Measurements from ENCODE around the gene MIS18A. TPM values are rescaled to one million over a fixed set of nuclear protein-coding genes. Genes with fewer than 3 reads are reported as not detected.

The MIS18A gene
- total and polyA plus RNA-seq, 9 donors = 4.5 to 13.2 (median 9.8) TPM

- no peak overlapping the region for H3K4me3 ChIP-seq
- WGBS, 3 donors = 55 to 67% (median 58%) methylated on average over 22 of the region's 22 CpGs
- DNase-seq = no peak
- H3K4me1 ChIP-seq (ENCODE audit: insufficient read depth) = no peaks in the 10 kb centered on the region
- no peak overlapping the region for H3K27ac ChIP-seq
- no peaks in the 10 kb centered on the region for H3K9me3 ChIP-seq
- intact Hi-C loops (cut with DNase I) = no loop called here
- H3K36me3 ChIP-seq = no peaks in the 10 kb centered on the region
- H3K27me3 ChIP-seq = no peaks in the 10 kb centered on the region
- TF ChIP-seq CTCF (IDR thresholded peaks at IDR 0.05) (no peak), EP300 (IDR thresholded peaks at IDR 0.05) (no peak), POLR2A (IDR thresholded peaks at IDR 0.05) (no peak)
Observed at GRCh38 chr21:32306021-32306780, 27.4 kb upstream of the MIS18A start.

GRCh38 chr21:32304998-32305397 lies 26.1 kb upstream of the MIS18A start:
- no peak for TF ChIP-seq EP300 (IDR thresholded peaks at IDR 0.05)
- no peak for TF ChIP-seq POLR2A (IDR thresholded peaks at IDR 0.05)
- no peak for TF ChIP-seq CTCF (IDR thresholded peaks at IDR 0.05)
- WGBS, 3 donors = 94 to 95% (median 94%) methylated on average over 7 of the region's 7 CpGs
- no peaks in the 10 kb centered on the region for H3K27me3 ChIP-seq
- H3K4me3 ChIP-seq = no peak overlapping the region
- intact Hi-C loops (cut with DNase I) = no loop called here
- no peak overlapping the region for H3K27ac ChIP-seq
- H3K4me1 ChIP-seq (ENCODE audit: insufficient read depth) = no peaks in the 10 kb centered on the region
- no peak for DNase-seq
- no peaks in the 10 kb centered on the region for H3K36me3 ChIP-seq
- H3K9me3 ChIP-seq = no peaks in the 10 kb centered on the region

GRCh38 chr21:32303385-32303784 lies 24.5 kb upstream of the MIS18A start:
- Histone ChIP-seq H3K27ac (no peak overlapping the region), H3K36me3 (no peaks in the 10 kb centered on the region), H3K27me3 (no peaks in the 10 kb centered on the region), H3K4me1 (ENCODE audit: insufficient read depth) (peaks cover 2% of the 10 kb centered on the region), H3K4me3 (no peak overlapping the region), H3K9me3 (no peaks in the 10 kb centered on the region)
- no peak for TF ChIP-seq EP300 (IDR thresholded peaks at IDR 0.05)
- TF ChIP-seq CTCF (IDR thresholded peaks at IDR 0.05) = no peak
- WGBS, 3 donors = 96 to 100% (median 97%) methylated on average over 1 of the region's 1 CpG
- no peak for DNase-seq
- intact Hi-C loops (cut with DNase I) = no loop called here

- Histone ChIP-seq H3K27me3 (no peaks in the 10 kb centered on the region), H3K4me1 (ENCODE audit: insufficient read depth) (peaks cover 2% of the 10 kb centered on the region), H3K4me3 (no peak overlapping the region), H3K9me3 (no peaks in the 10 kb centered on the region), H3K36me3 (no peaks in the 10 kb centered on the region), H3K27ac (no peak overlapping the region)
- WGBS, 3 donors = 92 to 93% (median 92%) methylated on average over 6 of the region's 6 CpGs
- intact Hi-C loops (cut with DNase I) = no loop called here
- TF ChIP-seq CTCF (IDR thresholded peaks at IDR 0.05) (no peak), EP300 (IDR thresholded peaks at IDR 0.05) (no peak), POLR2A (IDR thresholded peaks at IDR 0.05) (no peak)
- DNase-seq = no peak
Observed at GRCh38 chr21:32302560-32302959, 23.7 kb upstream of the MIS18A start.
